GM18526 (cell line): ENCODE results near the gene ALS2CL.

Source experiments
- POLR2A ChIP-seq: IDR thresholded peaks from 3 replicates; pipeline ENCODE4 v1.6.1; 2011; ENCODE audit not compliant: insufficient read length; ENCODE audit errors: extremely low read depth

Gene ALS2CL, protein sequence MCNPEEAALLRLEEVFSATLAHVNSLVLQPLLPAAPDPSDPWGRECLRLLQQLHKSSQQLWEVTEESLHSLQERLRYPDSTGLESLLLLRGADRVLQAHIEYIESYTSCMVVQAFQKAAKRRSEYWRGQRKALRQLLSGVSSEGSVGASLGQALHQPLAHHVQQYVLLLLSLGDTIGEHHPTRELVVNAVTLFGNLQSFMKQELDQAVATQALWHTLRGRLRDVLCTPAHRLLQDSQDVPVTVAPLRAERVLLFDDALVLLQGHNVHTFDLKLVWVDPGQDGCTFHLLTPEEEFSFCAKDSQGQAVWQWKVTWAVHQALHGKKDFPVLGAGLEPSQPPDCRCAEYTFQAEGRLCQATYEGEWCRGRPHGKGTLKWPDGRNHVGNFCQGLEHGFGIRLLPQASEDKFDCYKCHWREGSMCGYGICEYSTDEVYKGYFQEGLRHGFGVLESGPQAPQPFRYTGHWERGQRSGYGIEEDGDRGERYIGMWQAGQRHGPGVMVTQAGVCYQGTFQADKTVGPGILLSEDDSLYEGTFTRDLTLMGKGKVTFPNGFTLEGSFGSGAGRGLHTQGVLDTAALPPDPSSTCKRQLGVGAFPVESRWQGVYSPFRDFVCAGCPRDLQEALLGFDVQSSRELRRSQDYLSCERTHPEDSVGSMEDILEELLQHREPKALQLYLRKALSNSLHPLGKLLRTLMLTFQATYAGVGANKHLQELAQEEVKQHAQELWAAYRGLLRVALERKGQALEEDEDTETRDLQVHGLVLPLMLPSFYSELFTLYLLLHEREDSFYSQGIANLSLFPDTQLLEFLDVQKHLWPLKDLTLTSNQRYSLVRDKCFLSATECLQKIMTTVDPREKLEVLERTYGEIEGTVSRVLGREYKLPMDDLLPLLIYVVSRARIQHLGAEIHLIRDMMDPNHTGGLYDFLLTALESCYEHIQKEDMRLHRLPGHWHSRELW

GRCh38 chr3:46693038-46693891 lies at the start of gene ALS2CL:
Gene ALS2CL (minus strand): TSS chr3:46693679. CDS start chr3:46689440, 4,239 bp downstream.
- no peak for TF ChIP-seq POLR2A

GRCh38 chr3:46742992-46743585 lies 49.6 kb upstream of the ALS2CL start:
- no peak for TF ChIP-seq POLR2A

- TF ChIP-seq POLR2A: no peak
Observed at GRCh38 chr3:46737329-46737731, 43.9 kb upstream of the ALS2CL start.

DNA sequence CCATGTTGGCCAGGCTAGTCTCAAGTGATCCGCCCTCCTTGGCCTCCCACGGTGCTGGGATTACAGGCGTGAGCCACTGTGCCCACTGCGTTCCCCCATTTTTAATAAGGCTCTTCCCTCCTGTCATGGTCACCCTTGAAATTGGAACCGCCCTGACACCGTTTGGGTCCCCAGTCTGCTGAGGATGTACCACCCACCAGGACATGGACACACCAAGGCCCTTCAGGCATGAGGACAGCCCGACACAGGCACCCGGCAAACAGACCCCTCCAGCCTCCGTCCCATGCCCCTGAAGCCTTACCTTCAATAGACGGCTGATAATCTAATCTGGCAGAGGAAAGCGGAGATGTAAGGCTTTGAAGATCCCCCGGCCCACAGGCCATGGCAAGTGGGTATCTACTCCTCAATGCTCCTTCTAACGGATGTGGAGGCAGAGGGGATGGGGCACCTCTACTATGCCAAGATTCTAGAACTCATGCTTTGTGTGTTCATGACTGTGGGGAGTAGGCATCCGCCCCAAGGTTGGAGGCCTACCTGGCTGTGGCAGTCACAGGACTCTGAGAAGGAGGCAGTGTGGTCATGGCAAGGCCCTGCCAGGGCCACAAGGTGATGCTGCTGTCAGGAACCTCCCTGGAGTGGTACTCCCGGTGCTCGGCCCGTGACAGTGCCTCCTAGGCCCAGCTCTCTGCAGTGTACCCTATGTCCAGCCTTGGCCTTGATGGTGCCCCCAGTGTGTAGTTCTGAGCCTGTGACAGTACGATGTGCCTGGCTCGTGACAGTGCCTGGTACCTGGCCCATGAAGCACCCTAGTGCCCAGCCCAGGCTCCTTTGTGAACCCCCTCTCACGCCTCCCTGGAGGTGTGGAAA lies 42.8 kb upstream of the ALS2CL start:
- no peak for TF ChIP-seq POLR2A

- no peak for TF ChIP-seq POLR2A
Observed at GRCh38 chr3:46734773-46735172, 41.3 kb upstream of the ALS2CL start.

GRCh38 chr3:46733026-46733800 lies 39.7 kb upstream of the ALS2CL start:
- TF ChIP-seq POLR2A: no peak

DNA sequence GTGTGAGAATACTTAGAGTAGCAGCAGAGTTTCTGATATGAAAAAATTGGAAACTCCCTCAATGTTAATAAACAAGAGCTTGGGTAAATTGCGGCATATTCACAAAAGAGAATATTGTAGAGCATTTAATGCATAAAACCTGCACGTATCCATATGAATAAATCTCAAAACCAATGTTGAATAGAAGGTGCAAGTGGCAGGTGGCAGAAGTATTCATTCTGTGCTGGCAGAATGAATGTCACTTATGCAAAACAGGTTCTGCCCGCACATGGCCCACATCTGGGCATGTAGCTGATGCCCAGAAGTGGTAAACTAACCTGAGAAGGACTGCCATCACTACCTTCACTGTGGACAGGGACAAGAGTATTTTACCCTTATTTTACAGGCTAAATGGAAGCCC lies 38.3 kb upstream of the ALS2CL start:
- no peak for TF ChIP-seq POLR2A

- TF ChIP-seq POLR2A: no peak
Observed at GRCh38 chr3:46730819-46731218, 37.3 kb upstream of the ALS2CL start.

GRCh38 chr3:46729038-46729437 lies 35.6 kb upstream of the ALS2CL start:
- TF ChIP-seq POLR2A: no peak

DNA sequence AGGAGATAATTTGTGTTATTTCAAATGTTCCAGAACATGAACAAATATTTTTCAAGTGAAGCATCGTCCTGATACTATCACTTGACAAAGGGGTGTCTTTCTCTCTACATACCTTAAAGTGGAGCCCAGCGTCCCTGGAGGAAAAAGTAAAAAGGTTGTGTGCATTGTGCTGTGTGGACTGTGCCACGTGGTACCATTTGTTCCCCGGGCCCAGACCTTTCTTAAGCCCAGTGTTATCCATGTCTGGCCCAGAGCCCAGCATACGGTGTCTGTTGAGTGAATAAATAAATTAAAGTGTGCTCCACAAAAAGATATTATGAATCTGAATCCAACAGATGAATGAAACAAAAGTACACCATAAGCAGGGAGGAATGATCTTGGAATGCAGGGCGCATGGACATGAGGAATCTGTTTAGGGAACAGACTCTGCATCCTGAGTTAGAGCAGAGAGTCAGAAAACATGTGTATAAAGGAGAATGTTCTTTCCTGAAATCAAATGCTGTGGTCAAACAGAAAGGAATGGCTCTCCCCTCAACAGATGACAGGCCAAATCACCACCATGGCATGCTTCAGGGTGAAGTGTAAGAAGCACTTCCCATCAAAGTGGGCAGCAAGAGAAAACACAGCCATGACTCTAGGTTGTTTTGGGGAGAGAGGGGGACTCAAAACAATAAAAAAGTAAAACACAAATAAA lies 32.3 kb upstream of the ALS2CL start:
- no peak for TF ChIP-seq POLR2A

DNA sequence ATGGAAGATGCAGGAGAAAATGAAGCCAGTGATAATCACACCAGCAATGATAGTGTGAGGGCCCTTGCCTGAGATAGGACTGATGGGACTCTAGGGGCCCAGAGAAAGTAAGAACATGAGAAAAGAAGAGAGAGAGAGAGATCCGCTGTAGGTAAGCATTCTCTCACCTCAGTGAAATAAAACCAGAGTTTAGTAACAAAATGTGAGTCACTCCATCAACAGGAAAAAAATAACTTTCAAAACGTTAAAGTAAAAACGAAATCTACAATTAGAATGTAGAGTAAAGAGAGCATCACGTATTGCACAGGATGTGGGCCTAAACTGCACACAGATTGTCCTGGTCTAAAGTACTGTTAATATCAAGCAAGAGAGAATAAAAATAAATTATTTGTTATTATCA lies 30.9 kb upstream of the ALS2CL start:
- TF ChIP-seq POLR2A: no peak

GRCh38 chr3:46722443-46722842 lies 29.0 kb upstream of the ALS2CL start:
- no peak for TF ChIP-seq POLR2A
